ENCODE measurements around the gene ACTL6A. TPM values are rescaled to one million over a fixed set of nuclear protein-coding genes. Genes with fewer than 3 reads are reported as not detected.

The ACTL6A gene
- total RNA-seq, 2 donors from 2014 or later, result 59.9 to 67.4 TPM

DNA sequence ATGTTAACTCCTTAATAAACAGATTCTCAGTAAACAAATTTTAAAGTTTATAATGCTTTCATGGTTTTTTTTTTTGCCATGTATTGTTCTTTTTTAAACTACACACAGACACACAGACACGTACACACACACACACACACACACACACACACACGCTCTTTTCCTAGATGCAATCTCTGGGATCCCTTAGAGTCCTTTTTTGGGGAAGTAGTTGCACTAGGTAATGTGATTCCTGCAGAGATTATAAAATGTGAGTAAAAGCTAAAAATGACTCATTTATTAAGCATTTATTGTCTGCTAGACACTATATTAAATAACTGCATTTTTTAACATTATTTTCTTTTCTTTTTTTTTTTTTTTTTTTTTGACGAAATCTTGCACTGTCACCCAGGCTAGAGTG lies 61.7 kb downstream of the ACTL6A start:
- Histone ChIP-seq H3K4me3 (ENCODE audit: low read length) (no peak overlapping the region), H3K27ac (ENCODE audit: low read depth, low read length) (no peak overlapping the region), H3K9me3 (ENCODE audit: control insufficient read depth, low read length) (no peaks in the 10 kb centered on the region), H3K36me3 (ENCODE audit: control insufficient read depth, insufficient read depth, low read length) (peaks cover 44% of the 10 kb centered on the region), H3K4me1 (ENCODE audit: control insufficient read depth, insufficient read depth, low read length) (no peaks in the 10 kb centered on the region), H3K9ac (ENCODE audit: extremely low read depth, low read length, poor library complexity, severe bottlenecking) (no peak overlapping the region), H3K27me3 (ENCODE audit: control insufficient read depth, insufficient read depth, low read length, poor library complexity, severe bottlenecking) (no peaks in the 10 kb centered on the region)
- H3K36me3 Mint-ChIP-seq (ENCODE audit: low read depth), result peaks cover 53% of the 10 kb centered on the region
- no peaks in the 10 kb centered on the region for H3K4me1 Mint-ChIP-seq
- DNase-seq, result no peak
- H3K4me3 Mint-ChIP-seq, result no peak overlapping the region
- no peak for TF ChIP-seq CTCF (conservative IDR thresholded peaks at IDR 0.05)
- no peak overlapping the region for H3K27ac Mint-ChIP-seq
- H3K9me3 Mint-ChIP-seq, result peaks cover 2% of the 10 kb centered on the region
- 93% methylated on average over 1 of the region's 3 CpGs; no CpG with 5 or more reads in 1 of the 2 experiments for WGBS, 2 experiments (ENCODE audit: insufficient coverage in 1 of 2, insufficient read length in 1 of 2)
- H3K27me3 Mint-ChIP-seq (ENCODE audit: insufficient read depth), result no peaks in the 10 kb centered on the region

- H3K4me3 ChIP-seq (ENCODE audit: low read length), result no peak overlapping the region
- H3K27ac ChIP-seq (ENCODE audit: low read depth, low read length), result no peak overlapping the region
- H3K36me3 Mint-ChIP-seq (ENCODE audit: low read depth), result peaks cover under 1% of the 10 kb centered on the region
- H3K9ac ChIP-seq (ENCODE audit: extremely low read depth, low read length, poor library complexity, severe bottlenecking), result no peak overlapping the region
- no peaks in the 10 kb centered on the region for H3K36me3 ChIP-seq (ENCODE audit: control insufficient read depth, insufficient read depth, low read length)
- H3K27me3 ChIP-seq (ENCODE audit: control insufficient read depth, insufficient read depth, low read length, poor library complexity, severe bottlenecking), result no peaks in the 10 kb centered on the region
- no peak overlapping the region for H3K27ac Mint-ChIP-seq
- no peak overlapping the region for H3K4me3 Mint-ChIP-seq
- WGBS, 2 experiments (ENCODE audit: insufficient coverage in 1 of 2, insufficient read length in 1 of 2), result 60 to 70% methylated on average over 1 to 3 of the region's 3 CpGs
- H3K27me3 Mint-ChIP-seq (ENCODE audit: insufficient read depth), result no peaks in the 10 kb centered on the region
- no peak for TF ChIP-seq CTCF (conservative IDR thresholded peaks at IDR 0.05)
- DNase-seq, result no peak
- no peaks in the 10 kb centered on the region for H3K9me3 Mint-ChIP-seq
- H3K4me1 ChIP-seq (ENCODE audit: control insufficient read depth, insufficient read depth, low read length), result no peaks in the 10 kb centered on the region
- H3K9me3 ChIP-seq (ENCODE audit: control insufficient read depth, low read length), result no peaks in the 10 kb centered on the region
- H3K4me1 Mint-ChIP-seq, result no peaks in the 10 kb centered on the region
Measured at GRCh38 chr3:179630753-179631451, 68.2 kb downstream of the ACTL6A start.

Other genes starting within 250 kb of the ACTL6A start
- gene ZNF639, start 239.9 kb upstream of the ACTL6A start, total RNA-seq, result 10 to 100 TPM; 41.1 to 42.0 TPM
- 10 to 100 TPM; 42.9 to 45.1 TPM for gene MFN1, start 215.2 kb upstream of the ACTL6A start, total RNA-seq
- gene GNB4, start 111.5 kb upstream of the ACTL6A start, total RNA-seq, result 10 to 100 TPM; 11.9 to 13.8 TPM
- gene MRPL47, start 41.7 kb downstream of the ACTL6A start, total RNA-seq, result 10 to 100 TPM; 63.8 to 74.8 TPM
- gene NDUFB5, start 41.9 kb downstream of the ACTL6A start, total RNA-seq, result 100 to 1,000 TPM; 103 to 116 TPM
- 10 to 100 TPM; 24.7 to 25.5 TPM for gene USP13, start 90.1 kb downstream of the ACTL6A start, total RNA-seq

All from endodermal cell (in vitro differentiated cells).